ENCODE results near the gene RAB11FIP3. TPM values are rescaled to one million over a fixed set of nuclear protein-coding genes. Genes with fewer than 3 reads are reported as not detected.
"Not testable (repeated sequence)": the region's sequence is repeated elsewhere in the genome, so short reads cannot be mapped to it uniquely, and the experiment has no call there.

Gene RAB11FIP3
- total and polyA plus RNA-seq, 10 of the 15 experiments (the other 5 are each of a cell fraction or from before 2014, with no cell fraction given): 1.2 to 27.3 (median 7.7) TPM

DNA sequence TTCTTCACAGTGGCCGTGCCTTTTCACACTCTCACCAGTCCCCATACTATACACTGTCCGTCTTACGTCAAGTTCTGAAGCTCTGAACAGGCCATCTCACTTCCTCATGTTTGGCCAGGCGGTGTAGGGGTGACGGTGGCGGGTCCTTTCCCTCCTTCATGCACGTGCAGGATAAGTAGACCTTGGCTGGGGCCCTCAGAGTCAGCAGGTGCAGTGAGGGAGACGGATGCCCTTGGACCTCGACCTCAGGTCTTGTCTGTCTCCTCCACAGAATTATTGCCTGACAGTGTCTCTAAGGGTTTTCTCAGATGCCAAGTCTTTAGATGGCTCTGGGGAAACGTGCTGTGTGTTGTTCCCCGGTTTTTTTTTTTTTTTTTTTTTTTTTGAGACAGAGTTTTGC, 37.6 kb downstream of the RAB11FIP3 start:
- H3K4me1 ChIP-seq (ENCODE audit: control insufficient read depth, insufficient read depth, low read length): no peaks in the 10 kb centered on the region
- RAD21 ChIA-PET (ENCODE audit: unreplicated experiment): no interaction called here

DNA sequence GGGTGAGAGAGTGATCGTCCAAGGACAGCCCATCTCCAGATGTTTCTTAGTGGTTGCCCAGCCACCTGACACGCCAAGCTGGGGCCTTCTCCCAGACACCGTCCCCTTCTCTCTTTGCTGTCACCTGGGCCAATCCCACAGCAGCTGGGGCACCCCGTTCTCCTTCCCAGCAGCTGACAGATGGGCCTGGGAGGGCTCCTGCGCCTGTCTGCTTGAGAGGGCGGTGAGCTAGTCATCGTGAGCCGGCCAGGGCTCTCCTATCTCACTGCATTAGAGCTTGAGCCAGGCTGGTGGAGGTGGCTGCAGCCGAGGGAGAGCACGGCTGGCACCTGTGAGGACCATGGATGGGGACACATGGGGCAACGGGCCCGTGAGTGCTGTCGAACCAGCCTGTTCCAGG, 41.2 kb downstream of the RAB11FIP3 start:
- H3K4me3 ChIP-seq: no peak overlapping the region
- ChIA-PET CTCF (no interaction called here), POLR2A (no interaction called here), RAD21 (ENCODE audit: unreplicated experiment) (no interaction called here), SMC1A (ENCODE audit: uncharacterized antibody, unreplicated experiment) (no interaction called here)
- TF ChIP-seq CEBPB (IDR thresholded peaks at IDR 0.05; ENCODE audit: borderline replicate concordance in 1 of 2, low read depth in 2 of 2, low read length in 2 of 2): no peak
- DNase-seq (ENCODE audit: low read depth, low spot score) (no peak), FAIRE-seq (no peak), ATAC-seq (no peak)
- H3K27ac ChIP-seq (ENCODE audit: control insufficient read depth, insufficient read depth): no peak overlapping the region
- H3K79me2 ChIP-seq (ENCODE audit: control insufficient read depth, insufficient read depth, low read length): no peaks in the 10 kb centered on the region
- H3K4me2 ChIP-seq (ENCODE audit: control insufficient read depth, insufficient read depth): no peak overlapping the region
- no peak overlapping the region for H2AFZ ChIP-seq (ENCODE audit: control insufficient read depth, low read depth, low read length)
- no TSS peak for BruUV-seq (replicated peaks)
- intact Hi-C loops (cut with micrococcal nuclease; ENCODE audit: unreplicated experiment): no loop called here
- 85% methylated on average over 12 of the region's 13 CpGs for whole genome bisulfite sequencing (ENCODE audit: insufficient coverage, insufficient replicate concordance, low lambda C conversion rate, missing lambda C conversion rate)
- no peaks in the 10 kb centered on the region for H3K4me1 ChIP-seq (ENCODE audit: control insufficient read depth, insufficient read depth, low read length)
- no peak overlapping the region for H3K9ac ChIP-seq (ENCODE audit: control insufficient read depth, insufficient read depth, low read length)
- H3K9me3 ChIP-seq (replicated peaks; ENCODE audit: control insufficient read depth, insufficient read depth, low read length): no peaks in the 10 kb centered on the region
- in situ Hi-C loops (cut with MboI): no loop called here
- H3K36me3 ChIP-seq (ENCODE audit: control insufficient read depth in 2 of 2, insufficient read depth in 2 of 2, low read length in 1 of 2): peaks cover 3 to 5% of the 10 kb centered on the region in 2 experiments; a peak in 3 of 4 replicates
- no peaks in the 10 kb centered on the region for H4K20me1 ChIP-seq (ENCODE audit: control insufficient read depth, insufficient read depth)
- no peaks in the 10 kb centered on the region for H3K27me3 ChIP-seq (replicated peaks in 1 of 2; ENCODE audit: control insufficient read depth in 2 of 2, insufficient read depth in 2 of 2, low read length in 1 of 2)

More for the DNA sequence above, 37.6 kb downstream of the RAB11FIP3 start:
- intact Hi-C loops (cut with micrococcal nuclease; ENCODE audit: unreplicated experiment) (no loop called here), in situ Hi-C loops (cut with MboI) (no loop called here)
- DNase-seq (ENCODE audit: low read depth, low spot score) (no peak), FAIRE-seq (no peak), ATAC-seq (no peak)
- no peaks in the 10 kb centered on the region for H3K9me3 ChIP-seq (replicated peaks; ENCODE audit: control insufficient read depth, insufficient read depth, low read length)
- no peak overlapping the region for H3K27ac ChIP-seq (ENCODE audit: control insufficient read depth, insufficient read depth)
- no peak overlapping the region for H3K4me3 ChIP-seq
- H3K9ac ChIP-seq (ENCODE audit: control insufficient read depth, insufficient read depth, low read length): no peak overlapping the region
- POLR2A ChIA-PET: no interaction called here
- H3K36me3 ChIP-seq (ENCODE audit: control insufficient read depth in 2 of 2, insufficient read depth in 2 of 2, low read length in 1 of 2): peaks cover 1 to 3% of the 10 kb centered on the region in 2 experiments; a peak in 3 of 4 replicates
- H3K79me2 ChIP-seq (ENCODE audit: control insufficient read depth, insufficient read depth, low read length): no peaks in the 10 kb centered on the region
- 85% methylated on average over 11 of the region's 11 CpGs for WGBS (ENCODE audit: insufficient coverage, insufficient replicate concordance, low lambda C conversion rate, missing lambda C conversion rate)
- SMC1A ChIA-PET (ENCODE audit: uncharacterized antibody, unreplicated experiment): no interaction called here
- no peaks in the 10 kb centered on the region for H4K20me1 ChIP-seq (ENCODE audit: control insufficient read depth, insufficient read depth)
- no peaks in the 10 kb centered on the region for H3K27me3 ChIP-seq (replicated peaks in 1 of 2; ENCODE audit: control insufficient read depth in 2 of 2, insufficient read depth in 2 of 2, low read length in 1 of 2)
- TF ChIP-seq NRF1 (conservative IDR thresholded peaks at IDR 0.05; ENCODE audit: low read depth, low read length): no peak
- no peak for TF ChIP-seq SREBF2 (IDR thresholded peaks at IDR 0.05; ENCODE audit: low read length)
- TF ChIP-seq NR2C2 (IDR thresholded peaks at IDR 0.05; ENCODE audit: borderline replicate concordance, control insufficient read depth, insufficient read length, low read depth): no peak
- TF ChIP-seq, protein P1, sequence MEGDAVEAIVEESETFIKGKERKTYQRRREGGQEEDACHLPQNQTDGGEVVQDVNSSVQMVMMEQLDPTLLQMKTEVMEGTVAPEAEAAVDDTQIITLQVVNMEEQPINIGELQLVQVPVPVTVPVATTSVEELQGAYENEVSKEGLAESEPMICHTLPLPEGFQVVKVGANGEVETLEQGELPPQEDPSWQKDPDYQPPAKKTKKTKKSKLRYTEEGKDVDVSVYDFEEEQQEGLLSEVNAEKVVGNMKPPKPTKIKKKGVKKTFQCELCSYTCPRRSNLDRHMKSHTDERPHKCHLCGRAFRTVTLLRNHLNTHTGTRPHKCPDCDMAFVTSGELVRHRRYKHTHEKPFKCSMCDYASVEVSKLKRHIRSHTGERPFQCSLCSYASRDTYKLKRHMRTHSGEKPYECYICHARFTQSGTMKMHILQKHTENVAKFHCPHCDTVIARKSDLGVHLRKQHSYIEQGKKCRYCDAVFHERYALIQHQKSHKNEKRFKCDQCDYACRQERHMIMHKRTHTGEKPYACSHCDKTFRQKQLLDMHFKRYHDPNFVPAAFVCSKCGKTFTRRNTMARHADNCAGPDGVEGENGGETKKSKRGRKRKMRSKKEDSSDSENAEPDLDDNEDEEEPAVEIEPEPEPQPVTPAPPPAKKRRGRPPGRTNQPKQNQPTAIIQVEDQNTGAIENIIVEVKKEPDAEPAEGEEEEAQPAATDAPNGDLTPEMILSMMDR (IDR thresholded peaks at IDR 0.05 in 2 of 3, conservative IDR thresholded peaks at IDR 0.05 in 1 of 3; ENCODE audit: control insufficient read depth in 2 of 3, extremely low read depth in 1 of 3, insufficient read depth in 1 of 3, low read depth in 3 of 3, low read length in 3 of 3): no peak
- TF ChIP-seq NFXL1 (IDR thresholded peaks at IDR 0.05; ENCODE audit: borderline replicate concordance): no peak
- no peak for TF ChIP-seq RBBP5 (conservative IDR thresholded peaks at IDR 0.05)
- BruUV-seq (replicated peaks): no TSS peak
- no peak overlapping the region for H2AFZ ChIP-seq (ENCODE audit: control insufficient read depth, low read depth, low read length)
- no peak overlapping the region for H3K4me2 ChIP-seq (ENCODE audit: control insufficient read depth, insufficient read depth)
- CTCF ChIA-PET: no interaction called here

DNA sequence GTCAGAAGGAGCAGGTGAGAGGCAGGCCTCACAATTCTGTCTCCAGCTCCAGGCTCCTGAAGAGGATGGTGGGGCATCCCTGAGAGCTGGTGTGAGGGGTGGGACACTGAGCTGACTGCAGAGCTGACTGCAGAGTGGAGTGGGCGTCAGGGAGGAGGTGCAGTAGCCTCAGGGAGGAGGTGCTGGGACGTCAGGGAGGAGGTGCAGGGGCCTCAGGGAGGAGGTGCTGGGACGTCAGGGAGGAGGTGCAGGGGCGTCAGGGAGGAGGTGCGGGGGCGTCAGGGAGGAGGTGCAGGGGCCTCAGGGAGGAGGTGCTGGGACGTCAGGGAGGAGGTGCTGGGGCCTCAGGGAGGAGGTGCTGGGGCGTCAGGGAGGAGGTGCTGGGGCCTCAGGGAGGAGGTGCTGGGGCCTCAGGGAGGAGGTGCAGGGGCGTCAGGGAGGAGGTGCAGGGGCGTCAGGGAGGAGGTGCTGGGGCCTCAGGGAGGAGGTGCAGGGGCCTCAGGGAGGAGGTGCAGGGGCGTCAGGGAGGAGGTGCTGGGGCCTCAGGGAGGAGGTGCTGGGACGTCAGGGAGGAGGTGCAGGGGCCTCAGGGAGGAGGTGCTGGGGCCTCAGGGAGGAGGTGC, 41.9 kb downstream of the RAB11FIP3 start:
- H3K27ac ChIP-seq (ENCODE audit: control insufficient read depth, insufficient read depth); H3K9ac ChIP-seq (ENCODE audit: control insufficient read depth, insufficient read depth, low read length); H3K79me2 ChIP-seq (ENCODE audit: control insufficient read depth, insufficient read depth, low read length); ATAC-seq; FAIRE-seq; DNase-seq (ENCODE audit: low read depth, low spot score); POLR2A ChIA-PET; H4K20me1 ChIP-seq (ENCODE audit: control insufficient read depth, insufficient read depth); H3K4me1 ChIP-seq (ENCODE audit: control insufficient read depth, insufficient read depth, low read length); H3K9me3 ChIP-seq (replicated peaks; ENCODE audit: control insufficient read depth, insufficient read depth, low read length); H3K36me3 ChIP-seq (ENCODE audit: control insufficient read depth in 2 of 2, insufficient read depth in 2 of 2, low read length in 1 of 2); H3K4me2 ChIP-seq (ENCODE audit: control insufficient read depth, insufficient read depth); H3K27me3 ChIP-seq (replicated peaks in 1 of 2; ENCODE audit: control insufficient read depth in 2 of 2, insufficient read depth in 2 of 2, low read length in 1 of 2); BruUV-seq (replicated peaks); SMC1A ChIA-PET (ENCODE audit: uncharacterized antibody, unreplicated experiment); in situ Hi-C loops (cut with MboI); intact Hi-C loops (cut with micrococcal nuclease; ENCODE audit: unreplicated experiment); CTCF ChIA-PET; RAD21 ChIA-PET (ENCODE audit: unreplicated experiment); H2AFZ ChIP-seq (ENCODE audit: control insufficient read depth, low read depth, low read length); H3K4me3 ChIP-seq: not testable (repeated sequence)
- WGBS (ENCODE audit: insufficient coverage, insufficient replicate concordance, low lambda C conversion rate, missing lambda C conversion rate): 100% methylated on average over 1 of the region's 12 CpGs
